ENCODE results near the gene TRMT112. TPM values are rescaled to one million over a fixed set of nuclear protein-coding genes. Genes with fewer than 3 reads are reported as not detected.

The TRMT112 gene
- total and polyA plus RNA-seq, 2 of the 8 experiments (the other 6 are each of a cell fraction or from before 2014, with no cell fraction given): 300 to 650 TPM

- TF ChIP-seq RAD21 (IDR thresholded peaks at IDR 0.05 in 1 of 2, conservative IDR thresholded peaks at IDR 0.05 in 1 of 2; ENCODE audit: low read depth in 2 of 2, low read length in 2 of 2): no peak
- TF ChIP-seq SIN3A (conservative IDR thresholded peaks at IDR 0.05 in 1 of 2, IDR thresholded peaks at IDR 0.05 in 1 of 2; ENCODE audit: low read depth in 1 of 2, low read length in 2 of 2): no peak
These were observed 10.3 kb downstream of the TRMT112 start (continued) for GRCh38 chr11:64306876-64307622.
